CD14-positive monocyte (primary cell): ENCODE measurements around the gene C11orf86. TPM values are rescaled to one million over a fixed set of nuclear protein-coding genes. Genes with fewer than 3 reads are reported as not detected.

Source experiments
- DNase-seq, 3 donors: peaks; one replicate each; pipeline ENCODE4 v3.0.0-alpha.2; 2011 to 2022
- H2AFZ ChIP-seq: 2 replicates; pipeline ENCODE4 v1.6.0; 2012; ENCODE audit warnings: mild to moderate bottlenecking, low read depth, low read length, inconsistent platforms; ENCODE audit not compliant: insufficient read depth, poor library complexity, severe bottlenecking
- H3K27ac ChIP-seq, 2 donors: 1 replicate in 1 of 2; 2 replicates in 1 of 2; pipeline ENCODE4 v1.5.1; 2012 to 2013; ENCODE audit warnings: low read length in 2 of 2, control low read depth in 1 of 2, inconsistent platforms in 1 of 2, low read depth in 1 of 2, mild to moderate bottlenecking in 1 of 2
- H3K27me3 ChIP-seq, 2 donors: one replicate each; pipeline versions ENCODE4 v1.6.0 to v1.6.1; 2011 to 2013; ENCODE audit warnings: low read length in 2 of 2; ENCODE audit not compliant: control insufficient read depth in 2 of 2, insufficient read depth in 2 of 2
- H3K36me3 ChIP-seq, 2 donors: replicated peaks in 1 of 2; 1 replicate in 1 of 2; 2 replicates in 1 of 2; pipeline versions ENCODE4 v1.5.1 to v1.6.1; 2012 to 2013; ENCODE audit warnings: low read length in 2 of 2, control low read depth in 1 of 2, inconsistent platforms in 1 of 2, mild to moderate bottlenecking in 1 of 2; ENCODE audit not compliant: insufficient read depth in 2 of 2, control insufficient read depth in 1 of 2
- H3K4me1 ChIP-seq, 2 donors: 1 replicate in 1 of 2; 2 replicates in 1 of 2; pipeline versions ENCODE4 v1.5.1 to v1.6.1; 2012 to 2013; ENCODE audit warnings: low read length in 2 of 2, control low read depth in 1 of 2, inconsistent platforms in 1 of 2, mild to moderate bottlenecking in 1 of 2, moderate library complexity in 1 of 2; ENCODE audit not compliant: insufficient read depth in 2 of 2, control insufficient read depth in 1 of 2
- H3K4me2 ChIP-seq: replicated peaks from 2 replicates; pipeline ENCODE3; 2012; ENCODE audit warnings: low read length, moderate library complexity, mild to moderate bottlenecking; ENCODE audit not compliant: poor library complexity, severe bottlenecking; ENCODE audit errors: extremely low read depth
- H3K4me3 ChIP-seq, 3 experiments: fragments of 200-600 bp in 1 of 3; sonication (generic) in 1 of 3; replicated peaks in 1 of 3; 1 replicate in 2 of 3; 2 replicates in 1 of 3; pipeline ENCODE4 v1.5.1; 2011 to 2013; ENCODE audit warnings: low read length in 3 of 3, mild to moderate bottlenecking in 3 of 3, control low read depth in 2 of 3, low read depth in 2 of 3, inconsistent platforms in 1 of 3, moderate library complexity in 1 of 3
- H3K79me2 ChIP-seq: 2 replicates; pipeline ENCODE4 v1.6.0; 2012; ENCODE audit warnings: mild to moderate bottlenecking, control low read depth, inconsistent platforms, low read length, moderate library complexity; ENCODE audit not compliant: insufficient read depth
- H3K9ac ChIP-seq: 2 replicates; pipeline ENCODE4 v1.6.0; 2017; ENCODE audit warnings: low read length, mild to moderate bottlenecking; ENCODE audit not compliant: insufficient read depth, poor library complexity, severe bottlenecking
- H3K9me3 ChIP-seq, 2 donors: replicated peaks in 1 of 2; 1 replicate in 1 of 2; 2 replicates in 1 of 2; pipeline versions ENCODE4 v1.5.1 to v1.6.1; 2012 to 2013; ENCODE audit warnings: low read length in 2 of 2, control low read depth in 1 of 2; ENCODE audit not compliant: control insufficient read depth in 1 of 2, insufficient read depth in 1 of 2
- H4K20me1 ChIP-seq: 2 replicates; pipeline ENCODE4 v1.6.0; 2012; ENCODE audit warnings: mild to moderate bottlenecking, low read length, control low read depth, moderate library complexity; ENCODE audit not compliant: insufficient read depth
- H3K27ac Mint-ChIP-seq, 7 donors: one replicate each; pipeline ENCODE4 v1.8.0; 2020; ENCODE audit warnings: mild to moderate bottlenecking in 7 of 7, mixed read lengths in 7 of 7, moderate library complexity in 6 of 7, inconsistent platforms in 2 of 7
- H3K27me3 Mint-ChIP-seq, 3 donors: one replicate each; pipeline ENCODE4 v1.8.0; 2021 to 2022; ENCODE audit warnings: low read depth in 3 of 3, mild to moderate bottlenecking in 3 of 3, mixed read lengths in 3 of 3, moderate library complexity in 3 of 3, inconsistent platforms in 1 of 3
- H3K36me3 Mint-ChIP-seq, 2 donors: one replicate each; pipeline ENCODE4 v1.8.0; 2020; ENCODE audit warnings: mixed read lengths in 2 of 2, inconsistent platforms in 1 of 2, mild to moderate bottlenecking in 1 of 2
- H3K4me1 Mint-ChIP-seq: one replicate; pipeline ENCODE4 v1.8.0; 2020; ENCODE audit warnings: mild to moderate bottlenecking, mixed read lengths
- H3K4me3 Mint-ChIP-seq, 2 donors: one replicate each; pipeline ENCODE4 v1.8.0; 2020; ENCODE audit warnings: mild to moderate bottlenecking in 2 of 2, mixed read lengths in 2 of 2, moderate library complexity in 1 of 2
- H3K9me3 Mint-ChIP-seq, 7 donors: one replicate each; pipeline ENCODE4 v1.8.0; 2020 to 2022; ENCODE audit warnings: mixed read lengths in 7 of 7, mild to moderate bottlenecking in 6 of 7, moderate library complexity in 6 of 7, inconsistent platforms in 2 of 7
- WGBS: methylation state at CpG from one replicate; pipeline ENCODE4 v1.1.5; 2013; ENCODE audit warnings: missing lambda C conversion rate; ENCODE audit not compliant: insufficient coverage; 5-methylcytosine and 5-hydroxymethylcytosine counted together
- intact Hi-C, 2 donors: fragments of 100-400 bp; cut with micrococcal nuclease; formaldehyde crosslinking; loops; one replicate each; pipeline versions ENCODE4 v1.15.0 to v1.15.1; 2023
- polyA plus RNA-seq, 3 donors: library from polyadenylated mRNA; depleted of rRNA in 1 of 3; unstranded in 2 of 3; stranded (reverse) in 1 of 3; fragments of 300-500 nt in 2 of 3; fragments of >200 nt in 1 of 3; fragmentation: Illumina TruSeq in 2 of 3; gene quantifications; 1 replicate in 2 of 3; 2 replicates in 1 of 3; pipeline ENCODE4 v1.2.3, GENCODE V29; 2012 to 2021
- TF ChIP-seq, protein P1 (sequence below): fragments of 200-600 bp; IDR thresholded peaks from one replicate; pipeline ENCODE4 v1.8.0; 2022; ENCODE audit warnings: antibody characterized with exemption, mild to moderate bottlenecking

Gene C11orf86
- polyA plus RNA-seq, 3 donors: not detected

GRCh38 chr11:66956689-66957290 is 18.3 kb upstream of the C11orf86 start:
- Mint-ChIP-seq H3K9me3 (peaks cover 5 to 31% (median 23%) of the 10 kb centered on the region in 7 donors), H3K27me3 (peaks cover 15 to 20% (median 18%) of the 10 kb centered on the region in 3 donors), H3K4me1 (peaks cover 30% of the 10 kb centered on the region), H3K36me3 (peaks cover 7 to 14% of the 10 kb centered on the region in 2 donors), H3K4me3 (peak overlapping the region; percentile 72 to 74), H3K27ac (peak overlapping the region; percentile 52 to 83 (median 75))
- 80% methylated on average over 1 of the region's 7 CpGs for WGBS
- Histone ChIP-seq H3K9me3 (peaks cover 14 to 19% of the 10 kb centered on the region in 2 donors), H3K4me3 (peak overlapping the region in 1 of 3 experiments; percentile 30), H3K4me2 (peak overlapping the region; percentile 70), H3K9ac (no peak overlapping the region), H3K79me2 (no peaks in the 10 kb centered on the region), H3K36me3 (no peaks in the 10 kb centered on the region), H3K27me3 (peaks cover 0 to 5% of the 10 kb centered on the region in 2 donors), H2AFZ (no peak overlapping the region), H4K20me1 (no peaks in the 10 kb centered on the region), H3K4me1 (peaks cover 26 to 41% of the 10 kb centered on the region in 2 donors), H3K27ac (peak overlapping the region in 1 of 2 donors; percentile 30)
- DNase-seq: peak; percentile 24 to 49 (median 30)
- intact Hi-C loops: no loop called here
- TF ChIP-seq, protein P1, sequence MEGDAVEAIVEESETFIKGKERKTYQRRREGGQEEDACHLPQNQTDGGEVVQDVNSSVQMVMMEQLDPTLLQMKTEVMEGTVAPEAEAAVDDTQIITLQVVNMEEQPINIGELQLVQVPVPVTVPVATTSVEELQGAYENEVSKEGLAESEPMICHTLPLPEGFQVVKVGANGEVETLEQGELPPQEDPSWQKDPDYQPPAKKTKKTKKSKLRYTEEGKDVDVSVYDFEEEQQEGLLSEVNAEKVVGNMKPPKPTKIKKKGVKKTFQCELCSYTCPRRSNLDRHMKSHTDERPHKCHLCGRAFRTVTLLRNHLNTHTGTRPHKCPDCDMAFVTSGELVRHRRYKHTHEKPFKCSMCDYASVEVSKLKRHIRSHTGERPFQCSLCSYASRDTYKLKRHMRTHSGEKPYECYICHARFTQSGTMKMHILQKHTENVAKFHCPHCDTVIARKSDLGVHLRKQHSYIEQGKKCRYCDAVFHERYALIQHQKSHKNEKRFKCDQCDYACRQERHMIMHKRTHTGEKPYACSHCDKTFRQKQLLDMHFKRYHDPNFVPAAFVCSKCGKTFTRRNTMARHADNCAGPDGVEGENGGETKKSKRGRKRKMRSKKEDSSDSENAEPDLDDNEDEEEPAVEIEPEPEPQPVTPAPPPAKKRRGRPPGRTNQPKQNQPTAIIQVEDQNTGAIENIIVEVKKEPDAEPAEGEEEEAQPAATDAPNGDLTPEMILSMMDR: no peak

GRCh38 chr11:66957971-66958231 is 17.2 kb upstream of the C11orf86 start:
- intact Hi-C loops: no loop called here
- Histone ChIP-seq H3K27ac (no peak overlapping the region), H2AFZ (peak overlapping the region; percentile 80), H3K4me3 (peak overlapping the region; percentile 18 to 69 (median 26)), H3K4me2 (peak overlapping the region; percentile 70), H3K4me1 (peaks cover 26 to 45% of the 10 kb centered on the region in 2 donors), H3K27me3 (peaks cover 0 to 5% of the 10 kb centered on the region in 2 donors), H3K36me3 (no peaks in the 10 kb centered on the region), H3K79me2 (no peaks in the 10 kb centered on the region), H4K20me1 (no peaks in the 10 kb centered on the region), H3K9ac (no peak overlapping the region), H3K9me3 (peaks cover 14 to 19% of the 10 kb centered on the region in 2 donors)
- Mint-ChIP-seq H3K27me3 (peaks cover 15 to 20% (median 20%) of the 10 kb centered on the region in 3 donors), H3K9me3 (peaks cover 5 to 33% (median 27%) of the 10 kb centered on the region in 7 donors), H3K27ac (peak overlapping the region in 2 of 7 donors; percentile 45 to 93), H3K4me3 (peak overlapping the region; percentile 74 to 77), H3K4me1 (peaks cover 32% of the 10 kb centered on the region), H3K36me3 (peaks cover 7 to 14% of the 10 kb centered on the region in 2 donors)
- 2% methylated on average over 40 of the region's 40 CpGs for WGBS
- TF ChIP-seq, protein P1: no peak
- no peak for DNase-seq
